GM20431 (cell line): Measurements from ENCODE around the gene KCNN4.

ENCODE experiments used
- in situ Hi-C: fragments of 300-500 bp; cut with MseI, MboI; formaldehyde crosslinking; loops from one replicate; pipeline ENCODE4 v1.15.0; 2020; ENCODE audit warnings: low sequenced_read_pairs; ENCODE audit not compliant: unreplicated experiment

The KCNN4 gene

DNA sequence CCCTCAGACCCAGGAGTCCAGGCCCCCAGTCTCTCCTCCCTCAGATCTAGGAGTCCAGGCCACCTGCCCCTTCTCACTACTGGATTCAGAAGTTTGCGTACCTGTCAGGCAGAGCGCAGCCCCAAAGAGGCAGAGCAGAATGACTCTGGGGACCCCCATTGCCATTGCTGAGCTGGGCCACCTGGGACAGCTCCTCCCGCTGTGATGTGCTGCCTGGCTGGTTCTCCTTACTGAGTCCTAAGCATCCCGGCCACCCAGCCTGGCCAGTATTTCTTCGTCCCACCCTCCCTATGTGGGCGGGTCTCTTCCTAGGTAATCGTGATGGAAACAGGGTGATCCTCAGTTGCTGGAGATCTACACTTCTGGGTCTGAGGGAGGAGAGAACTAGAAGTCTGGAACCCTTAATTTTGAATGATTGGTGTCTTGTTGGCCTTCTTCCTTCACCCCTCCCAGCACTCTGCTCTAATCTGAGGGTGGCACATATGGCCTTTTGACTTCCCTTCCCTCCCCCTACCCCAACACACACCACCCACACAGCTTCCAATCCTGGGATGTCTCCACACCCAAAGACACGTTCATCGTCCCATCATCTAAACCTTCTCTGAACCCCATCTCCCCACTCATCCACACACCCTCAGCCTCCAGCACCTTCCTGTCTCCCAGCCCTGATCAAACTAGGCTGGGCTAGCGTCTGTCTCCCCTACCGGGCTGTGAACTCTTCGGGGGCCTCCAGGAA is 21.6 kb upstream of the KCNN4 start, which contains the start of gene LYPD5:
TSS of gene LYPD5 (minus strand) at position 232 of the 736 bp plus-strand sequence. CDS start at position 165, 67 bp downstream.
- in situ Hi-C loops, result no loop called here

DNA sequence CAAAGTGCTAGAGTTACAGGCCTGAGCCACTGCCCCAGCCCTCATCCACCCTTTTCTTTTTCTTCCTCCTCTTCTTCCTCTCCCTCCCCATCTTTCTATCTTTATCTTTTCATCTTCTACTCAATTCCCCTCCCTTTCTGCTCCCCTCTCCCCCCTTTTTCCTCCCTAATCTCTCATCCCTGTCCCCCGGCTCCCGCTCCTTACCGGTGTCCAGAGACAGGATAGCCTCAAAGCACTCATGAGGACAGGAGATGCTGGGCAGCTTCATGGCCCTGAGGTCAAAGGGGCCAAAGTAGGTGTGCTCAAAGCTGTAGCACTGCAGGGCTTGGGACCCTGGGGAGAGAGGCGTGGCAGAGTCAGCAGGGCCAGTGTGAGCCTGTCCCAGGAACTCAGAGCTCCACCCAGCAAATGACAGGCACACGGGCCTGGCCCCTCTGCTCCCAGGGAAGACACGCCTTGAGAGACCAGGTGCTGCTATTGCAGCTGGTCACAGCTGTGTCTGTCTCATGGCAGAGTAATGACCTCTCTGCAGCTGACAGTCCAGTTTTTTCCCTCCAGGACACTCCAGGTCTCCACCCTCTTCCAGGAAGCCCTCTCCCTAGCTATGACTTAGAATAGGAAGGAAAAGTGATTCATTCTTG is 18.8 kb upstream of the KCNN4 start:
- in situ Hi-C loops, result no loop called here

DNA sequence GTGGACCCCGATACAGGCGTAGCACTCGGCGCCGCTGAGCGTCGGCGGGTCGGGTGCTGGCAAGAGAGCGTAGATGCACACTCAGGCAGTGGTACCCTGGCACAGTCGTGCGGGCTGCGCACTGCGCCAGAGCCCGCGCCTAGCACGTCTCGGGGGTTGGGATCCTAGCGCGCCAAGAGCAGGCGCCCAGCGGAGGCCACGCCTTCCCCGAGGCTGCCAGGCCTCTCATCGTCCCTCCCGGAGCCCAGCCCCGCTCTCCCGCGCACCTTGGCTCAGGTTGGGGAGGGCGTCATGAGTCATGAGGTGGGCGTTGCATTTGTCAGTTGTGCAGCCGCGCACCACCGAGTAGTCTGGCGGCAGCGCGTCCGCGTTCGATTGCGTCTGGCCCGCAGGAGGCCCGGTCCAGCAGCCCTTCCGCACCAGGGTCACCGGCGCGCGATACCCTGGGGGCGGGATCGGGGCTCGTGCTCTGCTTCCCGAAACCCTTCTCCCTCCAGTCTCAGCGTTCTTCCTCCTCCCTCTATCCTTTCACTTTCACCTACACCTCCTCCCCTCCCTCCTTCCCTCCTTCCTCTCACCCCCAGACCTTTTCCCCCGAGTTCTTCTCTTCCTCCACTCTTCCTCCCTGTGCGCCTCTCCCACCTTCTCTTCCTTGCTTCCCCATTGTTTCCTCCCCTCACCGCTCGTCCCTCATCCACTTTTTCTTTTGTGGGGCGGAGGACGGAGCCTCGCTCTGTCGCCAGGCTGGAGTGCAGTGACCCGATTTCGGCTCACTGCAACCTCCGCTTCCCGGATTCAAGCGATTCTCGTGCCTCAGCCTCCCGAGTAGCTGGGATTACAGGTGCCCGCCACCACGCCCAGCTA is 18.0 kb upstream of the KCNN4 start:
- in situ Hi-C loops, result no loop called here

DNA sequence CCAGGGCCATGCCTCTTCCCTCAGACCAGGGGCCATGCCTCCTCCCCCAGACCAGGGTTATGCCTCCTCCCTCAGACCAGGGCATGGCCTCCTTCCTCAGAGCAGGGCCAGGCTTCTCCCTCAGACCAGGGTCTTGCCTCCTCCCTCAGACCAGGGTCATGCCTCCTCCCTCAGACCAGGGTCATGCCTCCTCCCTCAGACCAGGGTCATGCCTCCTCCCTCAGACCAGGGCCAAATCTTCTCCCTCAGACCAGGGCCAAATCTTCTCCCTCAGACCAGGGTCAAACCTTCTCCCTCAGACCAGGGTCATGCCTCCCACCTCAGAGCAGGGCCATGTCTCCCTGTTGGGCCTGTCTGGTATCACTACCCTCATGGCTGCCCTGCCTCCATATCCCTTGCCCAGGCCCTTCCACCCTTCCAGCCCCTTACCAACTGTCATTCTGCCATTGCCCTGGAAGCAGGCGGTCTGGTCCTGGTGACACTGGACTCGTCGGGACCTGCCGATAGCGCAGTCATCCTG is 17.3 kb upstream of the KCNN4 start:
- in situ Hi-C loops, result no loop called here

DNA sequence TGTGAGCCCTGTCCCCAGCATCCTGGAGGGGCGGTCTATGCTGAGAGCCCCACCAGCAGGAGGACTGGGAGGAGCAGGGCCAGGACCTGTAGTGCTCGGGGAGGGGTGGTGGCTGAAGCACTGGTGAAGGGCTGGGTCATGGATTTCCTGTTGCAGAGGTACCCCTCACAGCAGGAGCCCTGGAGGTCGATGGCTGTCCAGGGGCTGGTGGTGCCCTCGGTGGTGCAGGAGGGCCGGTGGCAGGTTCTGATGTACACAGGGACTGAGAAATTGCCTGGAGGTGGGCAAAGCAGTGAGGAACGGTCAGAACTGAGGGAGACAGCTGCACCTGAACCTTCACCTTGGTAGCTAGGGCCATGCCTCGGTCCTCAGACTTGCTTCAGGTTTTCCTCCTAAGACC is 16.8 kb upstream of the KCNN4 start:
- in situ Hi-C loops, result no loop called here

DNA sequence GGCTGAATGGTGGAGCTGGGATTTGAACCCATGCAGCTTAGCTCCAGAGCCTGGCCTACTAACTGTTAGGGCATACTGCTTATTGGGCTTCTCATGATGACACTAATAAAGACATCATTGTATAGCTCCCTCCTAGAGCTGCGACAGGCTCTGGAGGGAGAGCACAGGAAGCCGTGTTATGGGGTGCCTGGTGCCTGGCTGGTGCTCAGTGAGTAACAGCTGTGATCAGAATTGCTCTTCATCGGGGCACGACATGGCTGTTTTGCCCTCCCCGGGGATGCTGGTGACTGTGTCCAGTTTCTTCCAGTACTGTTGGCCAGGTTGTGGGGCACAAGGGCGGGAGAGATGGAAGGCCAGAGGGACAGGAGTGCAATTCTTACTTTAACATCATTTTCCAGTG is 16.3 kb upstream of the KCNN4 start:
- in situ Hi-C loops, result no loop called here

DNA sequence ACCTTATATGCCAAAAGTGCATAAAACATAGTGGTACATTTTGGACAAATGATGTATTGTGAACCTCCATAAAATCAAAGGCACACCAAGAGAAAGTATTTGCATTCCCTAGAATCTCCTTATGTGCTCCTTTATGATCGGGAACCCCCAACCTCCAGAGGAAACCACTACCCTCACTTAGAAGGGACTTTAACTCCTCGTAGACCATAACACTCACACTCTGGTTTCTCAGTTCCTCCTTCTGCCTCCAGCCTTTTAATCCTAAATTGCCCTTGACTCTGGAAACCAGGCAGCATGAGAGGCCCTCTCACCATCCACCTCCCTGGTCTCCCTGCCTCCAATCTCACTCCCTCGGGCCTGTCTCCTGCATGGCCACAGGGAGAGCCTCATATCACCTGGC is 9.8 kb upstream of the KCNN4 start:
- in situ Hi-C loops, result no loop called here

DNA sequence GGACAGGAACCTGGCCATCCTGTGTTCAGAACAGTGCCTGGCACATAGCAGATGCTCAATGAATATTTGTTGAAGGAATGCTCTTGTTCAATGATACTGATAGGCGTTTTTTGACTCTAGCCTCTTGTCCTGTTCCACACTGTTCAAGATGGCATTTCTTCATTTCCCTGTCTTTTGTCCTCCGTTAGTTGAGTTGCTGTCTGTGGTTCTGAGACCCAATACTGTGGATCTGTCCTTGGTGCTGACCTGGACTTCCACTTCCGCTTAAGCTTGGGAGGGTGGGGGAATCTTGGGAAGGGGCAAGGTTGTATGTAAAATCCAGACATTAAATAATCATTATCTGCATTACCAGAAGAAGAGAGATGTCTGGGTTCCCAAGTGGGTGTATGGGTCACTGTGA is 8.3 kb upstream of the KCNN4 start:
- in situ Hi-C loops, result no loop called here

DNA sequence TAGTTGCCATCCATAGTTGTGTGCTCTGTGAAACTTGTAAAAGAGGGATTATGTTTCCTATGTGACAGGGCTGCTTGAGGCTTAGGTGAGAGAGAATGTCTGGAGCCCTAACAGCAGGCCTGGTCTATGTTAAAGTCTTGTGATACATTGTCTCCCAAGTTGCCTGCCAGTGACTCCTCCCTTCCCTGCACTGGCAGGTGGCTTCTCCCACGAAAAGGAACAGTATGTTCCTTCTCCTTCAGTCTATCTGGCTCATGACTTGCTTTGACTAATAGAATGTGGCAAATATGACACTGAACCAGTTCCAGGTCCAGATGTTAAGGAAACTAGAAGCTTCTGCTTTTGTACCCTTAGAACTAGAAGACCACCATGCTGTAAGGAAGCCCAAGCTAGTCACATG is 5.9 kb upstream of the KCNN4 start:
- in situ Hi-C loops, result no loop called here

DNA sequence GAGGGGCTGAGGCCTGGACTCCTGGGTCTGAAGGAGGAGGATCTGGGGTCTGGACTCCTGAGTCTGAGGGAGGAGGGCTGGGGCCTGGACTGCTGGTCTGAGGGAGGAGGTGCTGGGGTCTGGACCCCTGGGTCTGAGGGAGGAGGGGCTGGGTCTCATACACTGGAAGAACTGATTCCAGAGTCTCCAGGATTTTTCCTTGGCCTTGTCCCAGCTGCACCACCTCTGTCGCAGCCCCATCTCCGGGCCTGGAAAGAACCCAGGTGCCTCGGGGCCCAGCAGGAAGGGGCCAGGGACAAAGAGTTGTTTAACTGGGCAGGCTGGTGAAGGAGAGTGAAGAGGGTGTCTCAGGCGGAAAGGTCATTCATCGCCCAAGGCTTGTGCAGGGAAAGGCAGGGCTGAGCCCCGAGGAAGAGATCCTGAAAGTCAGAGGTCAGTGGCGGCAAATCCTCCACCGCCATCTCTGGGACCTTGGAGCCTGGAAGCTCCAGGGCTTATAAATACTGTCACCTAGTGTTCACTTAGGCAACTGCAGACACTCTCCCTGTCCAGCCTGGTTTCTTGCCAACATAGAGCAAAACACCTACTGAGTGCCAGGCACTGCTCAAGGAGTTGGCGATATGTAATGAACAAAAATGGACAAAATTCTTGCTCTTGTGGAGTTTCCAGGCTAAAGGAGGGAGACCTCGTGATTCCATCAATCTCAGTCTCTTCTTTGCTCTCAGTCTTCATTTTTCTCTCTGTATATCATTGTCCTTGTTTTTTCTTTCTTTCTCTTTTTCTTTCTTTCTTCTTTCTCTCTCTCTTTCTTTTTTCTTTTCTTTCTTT is 4.4 kb upstream of the KCNN4 start:
- in situ Hi-C loops, result loop anchor here (5.0 kb wide), 1 partner anchor 38 kb away; no protein-coding TSS in a partner anchor

DNA sequence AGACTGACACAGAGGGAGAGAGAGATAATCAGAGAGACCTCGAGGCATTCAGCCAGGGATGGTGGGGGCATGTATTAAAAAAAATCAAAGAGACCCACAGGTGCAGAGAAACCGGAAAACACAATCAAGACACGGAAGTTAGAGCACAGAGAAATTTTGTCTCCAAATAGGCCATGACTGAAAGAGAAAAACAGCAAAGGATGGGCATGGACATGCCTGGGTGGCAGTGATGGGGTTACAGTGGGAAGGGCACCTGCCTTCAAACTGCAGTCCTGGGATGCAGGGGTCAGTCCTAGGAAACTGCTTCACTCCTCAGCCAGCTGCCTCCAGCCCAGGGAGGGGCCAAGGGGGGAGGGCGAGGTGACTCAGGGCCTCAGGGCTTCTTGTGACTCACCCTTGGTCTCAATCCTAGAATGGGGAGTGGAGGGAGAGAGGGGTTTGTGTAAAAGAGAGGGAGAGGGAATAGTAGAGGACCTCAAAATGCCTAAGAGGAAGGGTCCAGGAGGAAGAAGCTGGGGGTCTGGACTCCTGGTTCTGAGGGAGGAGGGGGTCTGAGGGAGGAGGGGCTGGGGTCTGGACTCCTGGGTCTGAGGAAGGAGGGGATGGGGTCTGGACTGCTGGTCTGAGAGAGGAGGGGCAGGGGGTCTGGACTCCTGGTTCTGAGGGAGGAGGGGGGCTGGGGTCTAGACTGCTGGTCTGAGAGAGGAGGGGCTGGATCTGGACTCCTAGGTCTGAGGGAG is 3.6 kb upstream of the KCNN4 start:
- in situ Hi-C loops, result loop anchor here (5.0 kb wide), 1 partner anchor 37 kb away; no protein-coding TSS in a partner anchor

DNA sequence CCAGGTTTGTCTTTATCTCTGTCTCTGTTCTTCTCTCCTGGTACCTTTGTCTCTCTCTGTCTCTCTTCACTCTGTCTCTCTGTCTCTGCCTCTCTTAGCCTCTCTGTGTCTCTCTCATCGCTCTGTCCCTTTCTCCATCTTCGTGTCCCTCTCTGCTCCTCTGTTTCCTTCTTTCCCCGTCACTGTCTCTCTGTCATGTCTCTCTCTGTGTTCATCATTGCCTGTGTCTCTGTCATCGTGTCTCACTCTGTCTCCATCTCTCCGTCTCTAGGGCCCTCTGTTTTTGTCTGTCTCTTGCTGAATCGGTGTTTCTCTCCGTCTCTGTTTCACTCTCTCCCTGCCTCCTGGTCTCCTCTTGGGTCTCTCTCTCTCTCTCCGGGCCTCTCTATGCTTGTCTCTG is 2.9 kb upstream of the KCNN4 start:
- in situ Hi-C loops, result loop anchor here (5.0 kb wide), 1 partner anchor 36 kb away; no protein-coding TSS in a partner anchor

DNA sequence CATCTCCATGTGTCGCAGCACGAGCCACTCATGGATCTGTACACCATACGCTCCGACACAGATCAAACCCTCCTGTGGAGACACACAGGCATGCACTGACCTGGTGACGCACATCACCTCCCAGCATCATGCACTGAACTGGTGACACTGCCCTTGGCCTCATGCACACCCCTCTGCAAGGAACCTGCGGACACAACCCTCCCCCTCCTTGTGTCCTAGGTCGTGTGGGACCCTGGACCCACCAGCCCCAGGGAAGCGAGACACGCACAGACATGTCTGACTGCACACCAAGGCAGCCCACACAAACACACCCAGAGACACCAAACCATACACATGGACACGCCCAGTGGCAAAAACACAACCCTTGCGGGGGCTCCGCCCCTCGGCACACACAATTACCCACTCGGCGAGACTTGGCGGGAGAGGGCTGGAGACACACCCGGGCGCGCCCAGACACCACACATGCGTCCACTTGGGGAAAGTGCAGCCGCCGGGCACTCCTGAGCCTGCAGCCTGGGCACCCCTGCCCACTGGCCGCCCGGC is 2.0 kb upstream of the KCNN4 start:
- in situ Hi-C loops, result loop anchor here (5.0 kb wide), 1 partner anchor 35 kb away; no protein-coding TSS in a partner anchor

DNA sequence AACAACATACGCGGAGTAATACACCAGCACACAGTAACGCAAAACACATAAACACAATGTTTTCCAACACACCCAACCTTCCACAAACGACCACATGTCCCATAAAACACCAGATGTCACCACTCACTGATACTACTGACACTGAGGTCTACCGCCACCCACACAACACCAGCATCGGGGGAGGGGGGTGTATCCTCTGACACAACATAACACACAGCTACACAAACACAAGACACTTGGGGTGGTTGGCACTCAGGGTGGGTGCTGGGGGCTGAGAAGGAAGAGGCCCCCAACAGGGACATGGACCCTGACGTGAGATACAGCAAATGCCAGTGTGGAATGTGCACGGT is 1.5 kb upstream of the KCNN4 start:
- in situ Hi-C loops, result loop anchor here (5.0 kb wide), 1 partner anchor 35 kb away; no protein-coding TSS in a partner anchor

DNA sequence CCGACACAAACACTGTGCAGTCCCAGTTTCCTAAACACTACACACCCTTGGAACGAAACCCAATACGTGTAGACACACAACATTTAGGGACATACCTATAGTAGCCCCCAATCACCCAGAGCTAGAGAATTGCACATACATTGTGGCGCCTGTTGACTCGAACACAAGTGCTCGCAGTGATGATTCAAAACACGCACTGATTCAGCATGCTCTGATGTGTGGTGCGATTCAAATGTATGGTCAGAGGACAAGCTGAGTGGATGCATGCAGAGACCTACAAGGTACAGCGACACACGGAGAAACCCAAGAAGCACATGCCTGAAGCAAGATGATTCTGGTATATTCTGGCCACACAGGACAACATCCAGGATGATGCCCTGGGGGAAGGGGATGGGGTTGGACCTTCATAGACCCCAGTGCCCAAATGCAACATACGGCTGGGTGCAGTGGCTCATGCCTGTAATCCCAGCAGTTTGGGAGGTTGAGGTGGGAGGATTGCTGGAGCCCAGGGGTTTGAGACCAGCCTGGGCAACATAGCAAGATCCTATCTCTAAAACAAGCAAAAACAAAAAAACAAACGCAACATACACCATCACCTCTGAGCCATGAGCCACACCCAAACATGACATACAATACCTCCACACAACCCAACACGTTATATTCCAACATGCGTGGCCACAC is 997 bp upstream of the KCNN4 start:
- in situ Hi-C loops, result loop anchor here (5.0 kb wide), 1 partner anchor 34 kb away; no protein-coding TSS in a partner anchor

DNA sequence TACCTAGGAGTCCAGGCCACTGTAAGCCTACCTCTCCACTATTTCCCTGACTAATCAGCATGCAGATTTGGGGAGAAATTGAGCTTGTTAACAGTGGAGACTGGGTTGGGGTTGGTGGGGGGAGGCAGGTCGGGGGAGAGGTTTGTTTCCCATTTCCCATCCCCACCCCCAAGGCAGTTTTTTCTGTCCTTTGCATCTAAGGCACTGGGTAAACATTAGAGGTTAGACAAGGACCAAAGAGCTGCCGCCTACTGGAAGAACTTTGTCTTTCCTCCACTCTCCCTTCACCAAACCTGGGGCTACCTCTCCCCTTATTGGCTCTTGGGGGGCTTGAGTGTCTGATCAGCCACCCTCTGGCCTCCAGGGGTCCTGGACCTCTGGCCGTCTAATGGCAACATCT is 953 bp downstream of the KCNN4 start:
- in situ Hi-C loops, result loop anchor here (5.0 kb wide), 1 partner anchor 33 kb away; no protein-coding TSS in a partner anchor

DNA sequence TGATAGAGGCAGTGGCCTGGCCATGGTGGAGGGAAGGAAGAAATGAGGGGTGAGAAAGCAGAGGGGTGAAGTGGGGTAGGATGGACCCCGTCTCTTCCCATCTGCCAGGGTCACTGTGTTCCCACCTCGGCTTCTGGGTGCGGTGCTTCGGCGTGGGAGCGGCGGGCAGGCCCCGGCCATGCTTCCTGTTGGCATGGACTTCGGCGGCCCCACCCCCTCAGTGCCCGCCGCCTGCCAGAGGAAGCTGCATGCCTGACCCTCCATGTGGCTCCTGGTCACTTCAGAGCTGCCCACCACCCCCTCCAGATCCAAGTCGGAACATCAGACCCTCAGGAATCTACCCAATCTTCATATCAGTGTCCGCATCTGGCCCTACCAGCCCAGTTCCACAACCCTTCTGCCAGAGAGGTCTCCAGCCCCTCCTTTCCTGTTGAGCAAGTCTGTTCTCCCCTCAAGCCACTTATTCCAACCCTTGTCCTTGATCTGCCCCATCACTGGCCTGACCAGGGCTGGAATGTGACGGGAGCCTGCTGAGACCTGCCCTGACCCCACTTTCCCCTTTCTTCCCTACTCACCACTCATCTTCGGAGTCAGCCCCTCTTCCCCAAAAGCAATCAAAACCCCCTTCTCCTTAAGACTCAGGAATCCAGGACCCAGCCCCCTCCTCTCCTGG is 1.5 kb downstream of the KCNN4 start:
- in situ Hi-C loops, result no loop called here
